Measurements from ENCODE around the gene RNF113B.

RNF113B gene

GRCh38 chr13:98173431-98174152 is 3.5 kb downstream of the RNF113B start:
- DNase-seq: no peak

- DNase-seq: peak; percentile 14
Measured at GRCh38 chr13:98172590-98173422, 4.3 kb downstream of the RNF113B start.

GRCh38 chr13:98171900-98172589 is 5.0 kb downstream of the RNF113B start:
- DNase-seq: peak; percentile 29

- no peak for DNase-seq
Measured at GRCh38 chr13:98169331-98169730, 7.7 kb downstream of the RNF113B start.

- DNase-seq: no peak
Measured at GRCh38 chr13:98162935-98163334, 14.1 kb downstream of the RNF113B start.

- no peak for DNase-seq
Measured at GRCh38 chr13:98158172-98158899, 18.7 kb downstream of the RNF113B start.

- no peak for DNase-seq
Measured at GRCh38 chr13:98157609-98158008, 19.5 kb downstream of the RNF113B start.

GRCh38 chr13:98157188-98157587 is 19.9 kb downstream of the RNF113B start:
- DNase-seq: no peak

GRCh38 chr13:98156259-98156658 is 20.8 kb downstream of the RNF113B start:
- DNase-seq: no peak

- no peak for DNase-seq
Measured at GRCh38 chr13:98155475-98156109, 21.5 kb downstream of the RNF113B start.

- no peak for DNase-seq
Measured at GRCh38 chr13:98150832-98151479, 26.1 kb downstream of the RNF113B start.

- DNase-seq: no peak
Measured at GRCh38 chr13:98147521-98147920, 29.5 kb downstream of the RNF113B start.

GRCh38 chr13:98144801-98145350 is 32.2 kb downstream of the RNF113B start:
- no peak for DNase-seq

- DNase-seq: peak; percentile 34
Measured at GRCh38 chr13:98144027-98144741, 32.9 kb downstream of the RNF113B start.

GRCh38 chr13:98143601-98144026 is 33.5 kb downstream of the RNF113B start:
- DNase-seq: no peak

- DNase-seq: no peak
Measured at GRCh38 chr13:98143157-98143553, 33.9 kb downstream of the RNF113B start.

- DNase-seq: peak; percentile 63
Measured at GRCh38 chr13:98142380-98143156, 34.5 kb downstream of the RNF113B start, which contains the start of gene FARP1. TSS of gene FARP1 (plus strand) at chr13:98143094. CDS start at chr13:98213243, 70,149 bp downstream.

GRCh38 chr13:98141509-98142379 is 35.3 kb downstream of the RNF113B start:
- DNase-seq: no peak

- DNase-seq: no peak
Measured at GRCh38 chr13:98141091-98141490, 36.0 kb downstream of the RNF113B start.
